H1 (cell line): Measurements from ENCODE around the gene ISG15. TPM values are rescaled to one million over a fixed set of nuclear protein-coding genes. Genes with fewer than 3 reads are reported as not detected.

Experiments used
- NRF1 ChIP-seq: IDR thresholded peaks from 2 replicates; pipeline ENCODE4 v1.6.1; 2011; ENCODE audit warnings: mild to moderate bottlenecking, low read depth, low read length, improper control_type of control experiment
- RAD21 ChIP-seq, 2 experiments: IDR thresholded peaks in 1 of 2; conservative IDR thresholded peaks in 1 of 2; 2 replicates each; pipeline ENCODE4 v1.6.1; 2011; ENCODE audit warnings: low read depth in 2 of 2, low read length in 2 of 2, improper control_type of control experiment in 1 of 2, inconsistent platforms in 1 of 2, mild to moderate bottlenecking in 1 of 2, moderate library complexity in 1 of 2
- RBBP5 ChIP-seq: IDR thresholded peaks from 2 replicates; pipeline ENCODE4 v1.7.1; 2012; ENCODE audit warnings: low read depth, mild to moderate bottlenecking, inconsistent platforms, low read length, moderate library complexity, borderline replicate concordance
- RNF2 ChIP-seq: fragments of 200-900, 300-1000 bp; sonication (generic); IDR thresholded peaks from 2 replicates; pipeline ENCODE4 v1.7.1; 2016; ENCODE audit warnings: borderline replicate concordance, low read depth, mild to moderate bottlenecking, antibody characterized with exemption, low read length; ENCODE audit not compliant: poor library complexity, severe bottlenecking; ENCODE audit errors: missing control alignments
- polyA plus RNA-seq, 7 experiments: library from polyadenylated mRNA; depleted of rRNA in 3 of 7; stranded (reverse) in 5 of 7; unstranded in 2 of 7; fragments of >200 nt in 5 of 7; fragments of 200-250 nt in 2 of 7; gene quantifications; 1 replicate in 5 of 7; 2 replicates in 1 of 7; 4 replicates in 1 of 7; pipeline versions ENCODE4 v1.2.1 to v1.2.3, GENCODE V29; 2011 to 2013; ENCODE audit warnings: missing spikeins in 2 of 7, mixed read lengths in 2 of 7
- total RNA-seq: library from RNA; stranded (reverse); fragmentation: NEBNext Ultra II Directional; extraction: Animal tissue kit (Norgen Biotek cat#: 25700); gene quantifications from 2 replicates; pipeline ENCODE4 v1.2.1, GENCODE V29; 2021
- TF ChIP-seq, protein P1 (sequence below), 3 experiments: IDR thresholded peaks; 1 replicate in 2 of 3; 2 replicates in 1 of 3; pipeline versions ENCODE4 v1.5.1 to v1.6.1; 2011; ENCODE audit warnings: low read length in 3 of 3, mild to moderate bottlenecking in 3 of 3, inconsistent platforms in 2 of 3, low read depth in 1 of 3, moderate library complexity in 1 of 3; ENCODE audit not compliant: insufficient read depth in 1 of 3; ENCODE audit errors: control extremely low read depth in 1 of 3
- TF ChIP-seq, protein P2 (sequence below): IDR thresholded peaks from 2 replicates; pipeline ENCODE4 v1.6.1; 2012; ENCODE audit warnings: inconsistent platforms

ISG15 gene
- total and polyA plus RNA-seq, 2 of the 8 experiments (the other 6 are each of a cell fraction or from before 2014, with no cell fraction given): 29.3 to 121 TPM

DNA sequence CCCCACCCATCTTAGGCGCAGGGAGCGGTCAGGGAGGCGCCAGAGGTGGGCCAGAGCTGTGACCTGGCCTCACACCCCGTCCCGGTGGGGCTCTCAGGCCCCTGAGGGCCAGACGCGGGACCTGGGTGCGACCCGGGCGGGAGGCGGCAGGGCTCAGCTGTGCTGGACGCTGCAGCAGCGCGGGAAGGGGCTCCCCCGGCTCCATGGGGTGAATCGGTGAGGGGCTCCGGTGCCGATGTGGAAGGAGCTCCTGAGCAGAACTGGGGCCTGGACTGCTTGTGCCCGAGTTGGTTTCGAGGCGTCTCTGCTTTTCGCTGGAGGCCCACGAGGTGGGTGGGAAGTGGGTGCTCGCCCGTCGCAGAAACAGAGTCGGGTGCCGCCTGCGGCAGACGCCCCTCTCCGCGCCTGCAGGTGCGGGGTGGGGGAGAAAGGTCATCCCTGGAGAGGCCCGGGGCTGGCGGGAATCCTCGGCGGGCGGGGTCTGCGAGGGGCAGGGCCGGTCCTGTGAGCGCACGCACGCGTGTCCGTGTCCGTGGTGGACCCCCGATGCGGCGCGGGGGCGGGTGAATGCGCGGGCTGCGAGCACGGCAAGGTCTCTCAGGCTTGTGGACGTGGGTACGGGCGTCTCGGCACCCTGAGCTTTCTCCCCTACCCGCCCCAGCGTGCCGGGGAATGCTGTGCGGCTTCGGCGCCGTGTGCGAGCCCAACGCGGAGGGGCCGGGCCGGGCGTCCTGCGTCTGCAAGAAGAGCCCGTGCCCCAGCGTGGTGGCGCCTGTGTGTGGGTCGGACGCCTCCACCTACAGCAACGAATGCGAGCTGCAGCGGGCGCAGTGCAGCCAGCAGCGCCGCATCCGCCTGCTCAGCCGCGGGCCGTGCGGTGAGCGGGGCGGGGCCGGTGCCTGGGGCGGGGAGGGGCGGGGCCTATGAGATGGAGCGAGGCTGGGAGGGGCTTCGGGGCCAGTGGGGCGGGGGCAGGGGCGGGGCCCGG is 27.0 kb downstream of the ISG15 start (continued):
- TF ChIP-seq RNF2 (no peak), RAD21 (IDR thresholded peaks at IDR 0.05 in 1 of 2, conservative IDR thresholded peaks at IDR 0.05 in 1 of 2; ENCODE audit: low read depth in 2 of 2, low read length in 2 of 2) (peak in 1 of 2 experiments; percentile 27; a peak in 1 of 4 replicates), NRF1 (no peak), RBBP5 (no peak)
- TF ChIP-seq, protein P1, sequence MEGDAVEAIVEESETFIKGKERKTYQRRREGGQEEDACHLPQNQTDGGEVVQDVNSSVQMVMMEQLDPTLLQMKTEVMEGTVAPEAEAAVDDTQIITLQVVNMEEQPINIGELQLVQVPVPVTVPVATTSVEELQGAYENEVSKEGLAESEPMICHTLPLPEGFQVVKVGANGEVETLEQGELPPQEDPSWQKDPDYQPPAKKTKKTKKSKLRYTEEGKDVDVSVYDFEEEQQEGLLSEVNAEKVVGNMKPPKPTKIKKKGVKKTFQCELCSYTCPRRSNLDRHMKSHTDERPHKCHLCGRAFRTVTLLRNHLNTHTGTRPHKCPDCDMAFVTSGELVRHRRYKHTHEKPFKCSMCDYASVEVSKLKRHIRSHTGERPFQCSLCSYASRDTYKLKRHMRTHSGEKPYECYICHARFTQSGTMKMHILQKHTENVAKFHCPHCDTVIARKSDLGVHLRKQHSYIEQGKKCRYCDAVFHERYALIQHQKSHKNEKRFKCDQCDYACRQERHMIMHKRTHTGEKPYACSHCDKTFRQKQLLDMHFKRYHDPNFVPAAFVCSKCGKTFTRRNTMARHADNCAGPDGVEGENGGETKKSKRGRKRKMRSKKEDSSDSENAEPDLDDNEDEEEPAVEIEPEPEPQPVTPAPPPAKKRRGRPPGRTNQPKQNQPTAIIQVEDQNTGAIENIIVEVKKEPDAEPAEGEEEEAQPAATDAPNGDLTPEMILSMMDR (IDR thresholded peaks at IDR 0.05; ENCODE audit: control extremely low read depth in 1 of 3, insufficient read depth in 1 of 3, low read depth in 1 of 3, low read length in 3 of 3): peak in 2 of 3 experiments; percentile 1 to 28; a peak in 3 of 4 replicates
- TF ChIP-seq, protein P2, sequence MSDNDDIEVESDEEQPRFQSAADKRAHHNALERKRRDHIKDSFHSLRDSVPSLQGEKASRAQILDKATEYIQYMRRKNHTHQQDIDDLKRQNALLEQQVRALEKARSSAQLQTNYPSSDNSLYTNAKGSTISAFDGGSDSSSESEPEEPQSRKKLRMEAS: peak; percentile 57; the same call in 1 of the 2 replicates
